ENCODE results near the gene RGL1.

The RGL1 gene

GRCh38 chr1:183870351-183871077 is 65.6 kb downstream of the RGL1 start:
- DNase-seq: no peak

GRCh38 chr1:183871142-183871541 is 66.2 kb downstream of the RGL1 start:
- no peak for DNase-seq

DNA sequence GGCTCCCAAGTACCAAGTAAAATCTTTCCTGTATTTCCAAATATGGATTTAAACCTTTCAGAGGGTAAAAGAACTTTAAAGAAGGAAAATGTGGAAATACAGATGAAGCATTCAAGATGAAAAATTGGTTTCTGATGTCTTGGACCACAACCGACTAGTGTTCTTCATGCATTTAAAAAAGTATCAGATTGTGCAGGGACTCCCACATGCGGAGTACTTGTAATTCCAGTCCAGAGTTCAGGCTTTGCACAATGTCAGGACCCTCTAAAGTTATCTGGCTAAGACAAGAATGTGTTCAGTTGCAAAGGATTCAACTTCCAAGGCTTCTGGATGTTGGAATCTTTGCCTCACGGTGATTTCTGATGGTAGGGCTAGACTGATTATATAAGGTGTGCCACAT is 66.7 kb downstream of the RGL1 start:
- no peak for DNase-seq

GRCh38 chr1:183872403-183872802 is 67.5 kb downstream of the RGL1 start:
- DNase-seq: no peak

DNA sequence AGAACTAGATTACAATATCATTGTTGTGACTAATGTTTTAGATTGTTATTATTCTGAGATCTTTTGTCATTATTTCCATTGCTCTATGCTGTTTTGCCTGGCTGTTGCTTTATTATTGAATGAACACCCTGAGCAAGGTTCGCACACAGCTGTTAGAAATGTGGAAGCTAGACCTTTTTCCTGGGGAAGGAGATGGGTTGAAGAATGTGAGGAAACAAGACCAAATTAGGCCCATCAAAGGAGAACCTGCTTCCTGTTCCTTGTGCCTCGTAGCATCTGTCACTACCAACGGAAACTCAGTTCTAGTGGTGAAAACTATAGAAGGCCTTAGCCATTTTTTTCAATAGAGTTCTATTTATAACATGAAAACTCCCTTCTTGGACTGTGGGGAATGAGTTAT is 68.7 kb downstream of the RGL1 start:
- DNase-seq: no peak

DNA sequence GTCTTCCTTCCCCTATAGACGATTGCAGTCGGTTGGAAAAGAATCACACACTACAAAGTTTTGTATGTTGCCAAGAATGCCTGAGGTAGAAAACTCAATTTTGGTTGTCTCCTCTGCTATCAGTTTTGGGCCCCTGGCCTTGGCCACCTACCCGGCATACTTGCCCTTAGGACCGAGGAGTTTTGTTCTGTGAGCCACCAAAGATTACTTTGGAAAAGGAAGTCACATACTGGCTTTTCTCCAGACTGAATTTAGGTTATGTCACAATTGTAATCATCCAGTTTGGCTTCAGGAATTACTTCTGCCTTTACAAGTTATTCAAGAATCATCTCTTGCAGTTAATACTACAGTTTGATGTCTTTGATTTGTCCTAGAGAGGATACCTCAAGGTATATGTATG is 71.4 kb downstream of the RGL1 start:
- no peak for DNase-seq

DNA sequence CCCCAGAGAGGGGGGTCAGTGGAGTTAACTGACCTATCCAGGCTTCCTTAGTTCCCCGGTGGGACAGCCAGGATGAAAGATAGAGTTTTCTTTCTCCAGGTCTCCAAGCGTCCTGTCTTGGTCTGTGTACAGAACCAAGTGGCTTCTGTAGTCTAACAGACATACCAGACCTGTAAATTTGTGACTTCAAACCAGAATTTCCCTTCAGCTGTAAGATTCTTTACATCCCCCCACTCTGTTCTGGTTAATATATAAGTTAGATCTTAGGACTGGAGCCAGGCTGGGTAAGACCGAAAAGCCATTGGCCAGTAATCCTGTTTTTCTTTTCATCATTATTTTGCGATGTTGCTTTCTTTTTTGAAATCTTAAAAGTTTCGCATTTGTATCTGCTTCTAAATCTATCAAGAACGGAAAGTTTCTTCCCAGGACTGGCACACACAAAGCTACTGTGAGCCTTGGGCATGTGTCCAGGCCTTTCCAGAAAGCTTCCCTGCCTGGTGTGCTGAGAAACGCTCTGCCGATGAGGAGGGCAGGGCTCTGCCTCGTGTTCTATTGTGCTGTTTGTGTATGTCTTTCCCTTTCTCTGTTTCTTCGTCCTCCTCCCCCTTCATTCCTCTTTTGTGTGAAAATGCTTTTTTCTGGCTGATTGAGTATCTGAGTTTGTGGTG is 72.3 kb downstream of the RGL1 start:
- DNase-seq: no peak

- no peak for DNase-seq
Measured at GRCh38 chr1:183879494-183879893, 74.6 kb downstream of the RGL1 start.

- no peak for DNase-seq
Measured at GRCh38 chr1:183879966-183880365, 75.0 kb downstream of the RGL1 start.

GRCh38 chr1:183880531-183881243 is 75.8 kb downstream of the RGL1 start:
- DNase-seq: no peak

GRCh38 chr1:183881387-183882131 is 76.6 kb downstream of the RGL1 start:
- no peak for DNase-seq

DNA sequence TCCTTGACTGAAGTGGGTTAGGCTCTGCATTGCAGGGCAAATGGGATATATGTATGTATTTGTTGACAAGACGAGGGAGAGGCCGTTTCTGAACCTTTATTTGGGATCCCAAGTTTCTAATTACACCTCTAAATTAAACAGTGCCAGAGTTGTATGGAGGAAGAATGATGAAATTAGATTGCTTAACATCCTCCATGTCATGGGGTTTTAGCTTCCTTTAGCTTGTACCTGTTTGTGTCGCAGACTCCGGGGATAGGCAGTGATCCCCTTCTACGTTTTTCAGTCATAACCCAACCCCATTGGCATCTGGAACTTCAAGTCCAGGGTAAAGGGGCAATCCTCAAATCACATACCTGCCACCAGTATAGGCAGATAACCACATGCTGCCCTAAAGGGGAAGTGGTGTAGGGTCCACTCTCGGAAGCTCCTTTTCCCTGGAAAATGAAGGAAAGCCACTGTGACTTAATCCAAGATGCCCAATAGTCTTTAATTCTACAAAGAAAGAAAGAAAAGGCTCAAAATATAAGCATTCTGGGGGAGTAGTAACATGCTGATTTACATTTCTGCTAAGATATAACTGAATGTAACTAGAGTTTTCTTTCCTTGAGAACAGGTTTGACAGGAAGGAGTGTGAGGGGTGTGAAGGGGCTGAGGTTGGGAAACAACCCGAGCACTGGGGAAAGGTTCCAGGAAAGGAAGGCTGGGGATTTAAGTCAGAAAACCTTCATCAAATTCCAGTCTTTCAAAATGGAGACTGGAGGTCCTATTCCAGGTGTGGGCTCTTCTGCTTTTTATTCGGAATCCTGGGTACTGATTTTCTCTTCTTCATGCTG is 77.6 kb downstream of the RGL1 start:
- no peak for DNase-seq

DNA sequence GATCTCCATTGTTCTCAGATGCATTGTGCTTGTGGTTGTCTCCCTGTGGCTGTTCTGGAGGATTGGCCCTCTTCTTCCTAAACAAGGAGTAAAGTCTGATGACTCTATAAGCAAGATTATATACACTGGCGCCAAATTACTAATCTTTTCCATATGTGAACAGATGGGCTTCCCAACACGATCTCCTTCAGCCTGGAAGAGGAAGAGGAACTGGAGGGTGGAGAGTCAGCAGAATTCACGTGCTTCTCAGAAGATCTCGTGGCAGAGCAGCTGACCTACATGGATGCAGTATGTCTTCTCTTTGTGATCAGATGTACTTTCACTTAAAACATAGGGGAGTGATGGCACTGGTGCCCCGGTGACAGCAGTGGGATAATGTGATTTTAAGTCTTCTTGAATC is 78.7 kb downstream of the RGL1 start:
- no peak for DNase-seq

DNA sequence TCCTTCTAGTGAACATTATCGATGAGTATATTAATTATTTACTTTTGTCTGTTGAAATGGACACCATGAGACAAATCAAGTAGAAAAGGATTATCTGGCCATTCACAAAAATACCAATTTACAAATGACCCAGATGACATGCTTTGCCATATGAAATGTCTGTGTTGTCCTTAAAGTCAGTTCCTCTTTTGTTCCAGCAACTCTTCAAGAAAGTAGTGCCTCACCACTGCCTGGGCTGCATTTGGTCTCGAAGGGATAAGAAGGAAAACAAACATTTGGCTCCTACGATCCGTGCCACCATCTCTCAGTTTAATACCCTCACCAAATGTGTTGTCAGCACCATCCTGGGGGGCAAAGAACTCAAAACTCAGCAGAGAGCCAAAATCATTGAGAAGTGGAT is 79.6 kb downstream of the RGL1 start:
- no peak for DNase-seq

GRCh38 chr1:183885142-183885735 is 80.3 kb downstream of the RGL1 start:
- DNase-seq: no peak

DNA sequence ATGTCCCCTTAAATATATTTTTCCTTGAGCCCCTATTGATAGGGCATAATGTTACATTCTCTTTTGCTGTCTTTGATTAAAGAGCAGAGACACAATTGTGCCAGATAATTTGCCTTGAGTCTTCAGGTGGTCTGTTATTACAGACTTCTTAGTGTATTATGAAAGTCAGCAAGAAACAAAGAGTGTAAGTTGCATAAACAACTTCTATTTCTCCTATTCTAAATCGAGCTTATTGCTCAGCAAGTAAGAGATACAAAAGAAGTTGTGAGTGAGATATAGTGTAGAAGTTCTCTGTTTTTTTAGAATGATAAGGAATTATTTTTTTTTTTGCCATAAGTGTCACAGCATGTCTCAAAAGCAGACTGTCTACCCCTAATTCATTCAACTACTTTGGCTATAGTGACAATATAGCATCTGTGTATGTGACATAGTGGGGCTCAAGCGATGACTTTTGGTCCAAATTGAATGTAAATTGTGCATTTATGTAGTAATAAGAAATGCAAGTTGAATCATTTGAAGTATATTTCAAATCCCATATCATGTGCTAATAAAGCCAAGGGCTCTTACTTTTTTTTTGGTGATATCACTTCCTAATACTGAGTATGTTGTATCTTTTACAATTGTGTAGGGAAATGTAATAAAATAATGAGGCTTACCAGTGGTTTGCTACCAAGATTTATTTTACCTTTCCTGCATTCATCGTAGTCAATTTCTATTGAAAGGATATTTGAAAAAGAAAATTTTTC is 81.3 kb downstream of the RGL1 start:
- no peak for DNase-seq

DNA sequence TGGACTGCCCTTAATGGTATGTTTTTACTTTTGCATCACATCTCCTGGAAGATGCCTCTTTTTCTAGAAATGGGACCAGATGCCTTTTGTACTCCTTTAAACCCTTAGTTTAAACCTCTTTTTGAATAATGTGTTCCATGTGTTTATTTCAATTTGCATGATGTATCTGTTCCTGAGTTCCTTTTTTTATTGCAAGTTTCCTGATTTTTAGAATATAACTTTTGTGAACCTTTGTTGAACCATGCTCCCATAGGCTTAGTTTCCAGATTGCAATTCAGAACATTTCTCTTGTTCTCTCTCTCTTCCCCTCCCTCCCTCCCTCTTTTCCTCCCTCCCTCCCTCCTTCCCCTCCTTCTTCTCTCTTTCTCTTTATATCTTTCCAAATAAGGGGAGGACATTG is 81.9 kb downstream of the RGL1 start:
- no peak for DNase-seq

- DNase-seq: no peak
Measured at GRCh38 chr1:183887826-183888819, 83.2 kb downstream of the RGL1 start.

DNA sequence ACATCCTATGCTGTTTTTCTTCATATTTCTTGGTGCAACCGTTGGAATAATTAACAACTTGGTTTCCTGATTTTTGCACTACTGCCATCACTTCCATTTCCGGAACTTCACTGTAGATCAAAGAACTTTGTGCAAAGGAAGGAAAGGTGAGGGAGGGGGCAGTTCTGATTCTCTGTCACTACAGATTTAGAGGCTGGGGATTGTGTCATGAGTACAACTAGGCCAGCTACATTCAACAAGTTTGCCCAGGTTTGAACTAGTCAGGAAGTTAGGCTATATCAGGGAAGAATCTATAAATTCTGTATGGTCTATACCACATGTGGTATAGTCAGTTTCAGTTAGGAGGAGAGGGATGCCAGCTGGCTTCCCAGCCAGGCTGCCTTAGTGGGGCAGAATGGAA is 84.2 kb downstream of the RGL1 start:
- no peak for DNase-seq
